SJCRH30 (cell line): ENCODE data around the gene S100A2. TPM values are rescaled to one million over a fixed set of nuclear protein-coding genes. Genes with fewer than 3 reads are reported as not detected.
"Not testable (repeated sequence)": the region's sequence is repeated elsewhere in the genome, so short reads cannot be mapped to it uniquely, and the experiment has no call there.

Experiments used
- DNase-seq, 2 experiments: peaks; one replicate each; pipeline ENCODE4 v3.0.0-alpha.2; 2015 to 2020
- H3K27ac ChIP-seq: fragments of 250-450 bp; sonication (Bioruptor Pico); 2 replicates; pipeline ENCODE4 v1.5.1; 2020; ENCODE audit warnings: mild to moderate bottlenecking, moderate library complexity
- H3K27me3 ChIP-seq: fragments of 250-450 bp; sonication (Bioruptor Pico); 2 replicates; pipeline ENCODE4 v1.5.1; 2020; ENCODE audit warnings: mild to moderate bottlenecking, moderate library complexity
- H3K36me3 ChIP-seq: fragments of 250-450 bp; sonication (Bioruptor Pico); 2 replicates; pipeline ENCODE4 v1.5.1; 2020; ENCODE audit warnings: mild to moderate bottlenecking, moderate library complexity
- H3K4me1 ChIP-seq: fragments of 250-450 bp; sonication (Bioruptor Pico); 2 replicates; pipeline ENCODE4 v1.5.1; 2020; ENCODE audit warnings: mild to moderate bottlenecking, moderate library complexity
- H3K4me3 ChIP-seq: fragments of 250-450 bp; sonication (Bioruptor Pico); 2 replicates; pipeline ENCODE4 v1.5.1; 2020; ENCODE audit warnings: mild to moderate bottlenecking, moderate library complexity
- H3K9me3 ChIP-seq: fragments of 250-450 bp; sonication (Bioruptor Pico); replicated peaks from 2 replicates; pipeline ENCODE4 v1.5.1; 2020; ENCODE audit warnings: mild to moderate bottlenecking, moderate library complexity
- total RNA-seq: library from RNA; depleted of rRNA; stranded (reverse); fragments of >200 nt; shearing (Covaris generic); gene quantifications from 2 replicates; pipeline ENCODE4 v1.2.3, GENCODE V29; 2014

Gene S100A2
- total RNA-seq, 1 experiment from 2014 or later, result 3.2 TPM

- no peak overlapping the region; the same call in 1 of the 2 replicates for H3K27ac ChIP-seq
- no peak overlapping the region for H3K4me3 ChIP-seq
- H3K36me3 ChIP-seq, result no peaks in the 10 kb centered on the region
- H3K27me3 ChIP-seq, result no peaks in the 10 kb centered on the region
- no peak for DNase-seq
- H3K9me3 ChIP-seq, result no peaks in the 10 kb centered on the region
- H3K4me1 ChIP-seq, result peaks cover 33% of the 10 kb centered on the region
Observed at GRCh38 chr1:153607381-153607780, 41.7 kb upstream of the S100A2 start.

- Histone ChIP-seq H3K27me3 (no peaks in the 10 kb centered on the region), H3K27ac (no peak overlapping the region), H3K9me3 (no peaks in the 10 kb centered on the region), H3K4me3 (no peak overlapping the region), H3K36me3 (no peaks in the 10 kb centered on the region), H3K4me1 (peaks cover 30% of the 10 kb centered on the region)
- DNase-seq, result no peak
Observed at GRCh38 chr1:153606194-153606593, 40.5 kb upstream of the S100A2 start.

GRCh38 chr1:153602749-153603148, 37.1 kb upstream of the S100A2 start:
- no peaks in the 10 kb centered on the region for H3K27me3 ChIP-seq
- no peaks in the 10 kb centered on the region for H3K36me3 ChIP-seq
- H3K4me3 ChIP-seq, result no peak overlapping the region
- no peak overlapping the region for H3K27ac ChIP-seq
- peaks cover 27% of the 10 kb centered on the region for H3K4me1 ChIP-seq
- DNase-seq, result no peak
- no peaks in the 10 kb centered on the region for H3K9me3 ChIP-seq

- H3K36me3 ChIP-seq, result no peaks in the 10 kb centered on the region
- H3K27ac ChIP-seq, result peak overlapping the region; percentile 84
- no peak overlapping the region for H3K4me3 ChIP-seq
- no peaks in the 10 kb centered on the region for H3K9me3 ChIP-seq
- no peak for DNase-seq
- no peaks in the 10 kb centered on the region for H3K27me3 ChIP-seq
- H3K4me1 ChIP-seq, result peaks cover 18% of the 10 kb centered on the region
Observed at GRCh38 chr1:153599847-153600246, 34.2 kb upstream of the S100A2 start.

GRCh38 chr1:153598309-153599172, 32.9 kb upstream of the S100A2 start:
- no peaks in the 10 kb centered on the region for H3K9me3 ChIP-seq
- H3K36me3 ChIP-seq, result no peaks in the 10 kb centered on the region
- peak; percentile 89 to 95 for DNase-seq
- H3K4me1 ChIP-seq, result peaks cover 21% of the 10 kb centered on the region
- no peaks in the 10 kb centered on the region for H3K27me3 ChIP-seq
- peak overlapping the region; percentile 84 for H3K27ac ChIP-seq
- no peak overlapping the region for H3K4me3 ChIP-seq

- no peak overlapping the region for H3K27ac ChIP-seq
- H3K36me3 ChIP-seq, result no peaks in the 10 kb centered on the region
- no peak for DNase-seq
- H3K9me3 ChIP-seq, result no peaks in the 10 kb centered on the region
- peaks cover 21% of the 10 kb centered on the region for H3K4me1 ChIP-seq
- H3K4me3 ChIP-seq, result no peak overlapping the region
- no peaks in the 10 kb centered on the region for H3K27me3 ChIP-seq
Observed at GRCh38 chr1:153597206-153597605, 31.6 kb upstream of the S100A2 start.

GRCh38 chr1:153592748-153593147, 27.1 kb upstream of the S100A2 start:
- Histone ChIP-seq H3K27ac (no peak overlapping the region), H3K36me3 (no peaks in the 10 kb centered on the region), H3K9me3 (no peaks in the 10 kb centered on the region), H3K4me1 (peaks cover 3% of the 10 kb centered on the region), H3K27me3 (no peaks in the 10 kb centered on the region), H3K4me3 (no peak overlapping the region)
- DNase-seq, result no peak

GRCh38 chr1:153588482-153588881, 22.8 kb upstream of the S100A2 start:
- H3K4me3 ChIP-seq, result no peak overlapping the region
- no peaks in the 10 kb centered on the region for H3K9me3 ChIP-seq
- no peak overlapping the region for H3K27ac ChIP-seq
- H3K4me1 ChIP-seq, result no peaks in the 10 kb centered on the region; the same call in 1 of the 2 replicates
- no peaks in the 10 kb centered on the region for H3K27me3 ChIP-seq
- DNase-seq, result no peak
- no peaks in the 10 kb centered on the region for H3K36me3 ChIP-seq

- not testable (repeated sequence) for DNase-seq, H3K27me3 ChIP-seq, H3K9me3 ChIP-seq, H3K4me1 ChIP-seq, H3K36me3 ChIP-seq, H3K27ac ChIP-seq, H3K4me3 ChIP-seq
Observed at GRCh38 chr1:153588033-153588432, 22.4 kb upstream of the S100A2 start.

GRCh38 chr1:153587314-153587713, 21.7 kb upstream of the S100A2 start:
- Histone ChIP-seq H3K36me3 (no peaks in the 10 kb centered on the region), H3K27me3 (no peaks in the 10 kb centered on the region), H3K4me3 (no peak overlapping the region), H3K4me1 (no peaks in the 10 kb centered on the region), H3K9me3 (no peaks in the 10 kb centered on the region), H3K27ac (no peak overlapping the region)
- DNase-seq, result no peak

- H3K27me3 ChIP-seq, result no peaks in the 10 kb centered on the region
- H3K9me3 ChIP-seq, result no peaks in the 10 kb centered on the region
- peaks cover 5% of the 10 kb centered on the region for H3K4me1 ChIP-seq
- no peak for DNase-seq
- no peak overlapping the region for H3K27ac ChIP-seq
- no peak overlapping the region for H3K4me3 ChIP-seq
- no peaks in the 10 kb centered on the region for H3K36me3 ChIP-seq
Observed at GRCh38 chr1:153586347-153586746, 20.7 kb upstream of the S100A2 start.

- Histone ChIP-seq H3K36me3 (no peaks in the 10 kb centered on the region), H3K27ac (no peak overlapping the region), H3K4me1 (peaks cover 6% of the 10 kb centered on the region), H3K27me3 (no peaks in the 10 kb centered on the region), H3K4me3 (no peak overlapping the region), H3K9me3 (no peaks in the 10 kb centered on the region)
- DNase-seq, result no peak
Observed at GRCh38 chr1:153585006-153585405, 19.4 kb upstream of the S100A2 start.

GRCh38 chr1:153583976-153584375, 18.3 kb upstream of the S100A2 start:
- no peaks in the 10 kb centered on the region for H3K9me3 ChIP-seq
- H3K36me3 ChIP-seq, result no peaks in the 10 kb centered on the region

GRCh38 chr1:153583514-153583913, 17.9 kb upstream of the S100A2 start:
- not testable (repeated sequence) for H3K4me1 ChIP-seq, DNase-seq

More at GRCh38 chr1:153583976-153584375, 18.3 kb upstream of the S100A2 start:
- no peak overlapping the region for H3K4me3 ChIP-seq
- H3K27ac ChIP-seq, result no peak overlapping the region
- H3K27me3 ChIP-seq, result no peaks in the 10 kb centered on the region
- H3K4me1 ChIP-seq, result peaks cover 6% of the 10 kb centered on the region
- DNase-seq, result no peak

GRCh38 chr1:153582836-153583235, 17.2 kb upstream of the S100A2 start:
- not testable (repeated sequence) for DNase-seq, H3K36me3 ChIP-seq, H3K9me3 ChIP-seq, H3K4me3 ChIP-seq, H3K27me3 ChIP-seq, H3K4me1 ChIP-seq, H3K27ac ChIP-seq

More at GRCh38 chr1:153583514-153583913, 17.9 kb upstream of the S100A2 start:
- H3K27me3 ChIP-seq, H3K36me3 ChIP-seq, H3K27ac ChIP-seq, H3K9me3 ChIP-seq, H3K4me3 ChIP-seq: not testable (repeated sequence)

GRCh38 chr1:153578936-153579335, 13.3 kb upstream of the S100A2 start:
- no peaks in the 10 kb centered on the region for H3K36me3 ChIP-seq
- no peak overlapping the region for H3K4me3 ChIP-seq
- no peaks in the 10 kb centered on the region for H3K9me3 ChIP-seq
- peaks cover 13% of the 10 kb centered on the region for H3K4me1 ChIP-seq
- no peak for DNase-seq
- no peaks in the 10 kb centered on the region for H3K27me3 ChIP-seq
- H3K27ac ChIP-seq, result no peak overlapping the region
